HG03442 (cell line): ENCODE measurements around the gene OTUB1.

Experiments
- ATAC-seq: cut with Tn5 transposase; IDR thresholded peaks from one replicate; pipeline ENCODE4 v1.9.1; 2021; ENCODE audit warnings: mild to moderate bottlenecking, moderate library complexity; ENCODE audit not compliant: unreplicated experiment

The OTUB1 gene

DNA sequence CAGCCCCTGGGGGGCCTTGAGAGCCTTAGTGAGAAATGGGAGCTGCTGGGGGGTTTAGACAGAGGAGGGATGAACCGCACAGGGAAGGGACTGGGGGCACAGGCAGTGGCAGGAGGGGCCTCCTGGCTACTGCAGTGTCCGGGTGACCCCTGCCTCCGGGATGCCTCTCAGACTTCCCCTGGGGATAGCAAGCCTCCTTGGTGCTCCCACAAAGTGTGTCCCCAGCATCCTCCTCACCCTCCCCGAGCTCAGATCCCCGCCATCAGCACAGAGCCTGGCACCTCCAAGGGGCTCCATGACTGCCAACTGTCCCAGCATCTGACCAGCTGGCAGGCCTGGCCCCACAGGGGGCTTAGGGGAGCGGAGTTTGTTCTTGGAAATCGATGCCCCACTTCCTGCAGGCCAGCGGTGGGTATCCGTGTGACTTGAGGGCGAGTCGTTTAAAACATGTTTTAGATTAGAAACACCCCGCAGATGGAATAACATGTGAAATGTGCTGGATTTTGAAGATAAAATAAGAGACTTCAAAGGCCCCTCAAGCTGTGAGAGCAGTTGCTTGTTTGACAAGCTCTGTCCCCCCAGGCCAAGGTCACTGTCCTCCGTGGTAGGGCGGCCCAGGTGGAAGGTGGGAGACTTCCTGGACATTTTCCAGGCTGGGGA is 36.0 kb downstream of the OTUB1 start:
- ATAC-seq = no peak

DNA sequence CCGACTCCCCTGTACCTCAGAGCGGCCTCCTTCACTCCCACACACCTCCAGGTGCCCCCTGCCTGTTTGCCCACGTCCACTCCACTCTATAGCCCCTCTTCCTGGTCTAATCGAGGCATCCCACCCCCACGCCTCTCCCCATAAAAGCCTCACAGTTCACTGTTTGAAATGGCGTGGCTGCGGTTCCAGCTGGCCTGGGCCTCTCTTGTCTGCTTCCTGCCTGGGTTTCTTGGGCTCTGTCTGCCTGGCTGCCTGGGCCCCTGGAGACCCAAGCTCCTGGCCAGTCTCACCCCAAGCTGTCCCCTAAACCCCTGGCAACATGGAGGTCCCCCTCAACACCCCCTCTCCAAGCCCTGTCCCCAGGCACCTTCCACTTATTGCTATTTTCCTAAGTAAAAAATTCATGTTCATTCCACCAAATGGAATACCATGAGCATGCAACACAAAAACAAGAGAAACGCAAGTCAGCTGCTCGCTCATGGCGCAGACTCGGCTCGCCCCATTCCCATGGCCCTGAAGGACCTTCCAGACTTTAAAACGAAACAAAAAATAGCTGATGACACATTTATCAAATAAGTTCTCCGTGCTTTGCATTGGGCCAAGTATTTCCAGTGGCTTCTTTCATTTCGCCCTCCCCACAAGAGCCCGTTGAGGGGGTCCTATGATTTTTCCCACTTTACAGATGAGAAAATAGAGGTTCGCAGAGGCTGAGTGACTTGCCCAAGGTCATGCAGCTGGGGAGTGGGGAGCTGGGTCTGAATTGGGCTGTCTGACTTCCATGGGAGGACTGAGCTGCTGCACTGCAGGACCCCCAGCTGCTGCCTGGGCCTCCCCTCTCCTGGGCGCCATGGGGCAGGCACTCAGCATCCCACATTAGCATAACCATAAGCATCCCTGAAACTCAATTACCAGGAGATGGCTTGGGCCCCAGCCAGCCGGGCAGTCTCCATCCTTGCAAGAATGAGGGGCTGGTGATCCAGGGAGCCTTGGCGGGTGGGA is 37.8 kb downstream of the OTUB1 start:
- ATAC-seq = no peak

GRCh38 chr11:64025205-64025604 is 39.0 kb downstream of the OTUB1 start:
- no peak for ATAC-seq

GRCh38 chr11:64026575-64027205 is 40.5 kb downstream of the OTUB1 start:
- no peak for ATAC-seq

DNA sequence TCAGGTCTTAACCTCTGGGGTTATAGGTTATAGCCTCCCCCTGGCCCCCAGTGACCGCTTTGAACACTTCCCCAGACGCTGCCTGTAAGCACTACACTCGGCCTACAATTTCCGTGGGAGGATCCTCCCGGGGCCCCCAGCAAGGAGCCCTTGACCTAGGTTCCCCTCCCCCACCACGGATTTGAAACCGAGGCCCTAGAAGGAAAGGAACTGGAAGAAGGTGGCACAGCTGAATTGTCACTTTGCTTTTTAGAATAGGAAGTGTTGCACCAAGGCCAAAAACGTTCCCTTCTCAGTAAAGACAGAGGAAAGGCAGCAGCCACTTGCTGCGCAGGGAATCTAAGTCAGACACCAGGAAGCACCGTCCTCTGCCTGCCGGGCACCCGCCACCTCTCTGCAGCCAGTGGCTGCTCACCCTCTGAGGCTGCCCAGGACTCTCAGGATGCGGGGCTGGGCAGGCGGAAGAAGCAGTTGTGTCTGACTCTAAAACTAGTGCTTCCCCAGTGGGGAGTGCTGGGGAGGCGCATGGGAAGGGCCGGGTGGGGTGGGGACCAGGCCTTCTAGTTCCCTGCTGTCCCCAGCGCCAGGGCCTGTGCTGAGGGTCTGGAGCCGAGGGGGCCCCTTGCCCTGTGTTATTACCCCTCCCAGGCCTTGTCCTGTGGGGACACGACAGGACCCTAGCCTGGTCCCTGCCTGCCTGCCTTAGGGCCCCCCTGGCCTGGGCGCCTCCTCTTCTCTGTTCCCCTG is 41.6 kb downstream of the OTUB1 start:
- no peak for ATAC-seq

DNA sequence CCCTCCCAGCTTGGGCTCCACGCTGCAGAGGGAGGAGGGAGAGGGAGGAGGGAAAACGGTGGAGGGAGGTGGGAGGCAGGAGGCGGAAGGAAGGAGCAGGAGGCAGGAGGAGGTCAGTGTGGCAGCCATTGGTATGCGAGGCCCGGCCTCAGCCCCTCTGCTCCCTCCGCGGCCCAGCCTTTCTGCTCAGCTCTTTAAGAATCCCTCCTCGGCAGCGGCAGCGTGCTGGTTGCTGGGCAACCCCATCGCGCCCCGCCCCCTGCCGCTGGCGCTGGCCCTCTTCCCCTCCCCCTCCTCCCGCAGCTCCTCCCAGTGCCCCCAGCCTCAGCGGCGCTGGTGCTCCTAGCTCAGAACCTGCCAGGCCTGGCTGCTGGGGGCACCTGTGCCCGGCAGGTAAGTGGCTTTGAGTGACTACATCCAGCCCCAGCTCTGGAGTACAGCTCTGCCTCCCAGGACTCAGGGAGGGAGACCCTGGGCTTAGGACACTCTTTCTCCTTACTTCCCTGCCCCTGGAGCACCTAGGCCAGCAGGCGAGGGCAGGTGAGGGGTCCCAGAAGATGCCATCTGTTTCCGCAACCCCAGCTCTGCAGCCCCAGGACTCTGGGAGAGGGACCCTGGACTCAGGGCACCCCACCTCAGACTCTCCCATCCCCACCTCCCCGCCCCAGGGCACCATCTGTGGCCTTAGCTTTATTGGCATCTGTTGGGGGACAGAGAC is 42.3 kb downstream of the OTUB1 start:
- no peak for ATAC-seq

GRCh38 chr11:64029773-64030172 is 43.5 kb downstream of the OTUB1 start:
- ATAC-seq = no peak

GRCh38 chr11:64031001-64031400 is 44.8 kb downstream of the OTUB1 start:
- no peak for ATAC-seq

DNA sequence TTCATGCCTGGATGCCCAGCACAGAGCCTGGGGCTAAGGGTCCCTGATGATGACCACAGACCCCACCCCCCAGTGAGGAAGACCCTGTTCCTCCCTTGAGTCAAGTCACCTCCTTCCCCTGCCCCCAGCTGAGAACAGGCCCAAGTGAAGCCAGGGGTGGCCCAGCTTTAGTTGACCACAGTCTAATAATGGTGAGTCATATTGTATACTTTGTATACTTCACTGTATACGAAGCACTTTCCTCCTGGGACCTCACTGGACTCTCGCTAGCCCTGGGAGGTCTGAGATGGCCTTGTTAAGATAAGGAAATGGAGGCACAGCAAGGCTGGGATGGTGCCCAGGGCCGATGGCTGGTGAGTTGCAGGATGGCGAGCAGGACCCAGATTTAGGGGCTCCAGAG is 45.8 kb downstream of the OTUB1 start:
- no peak for ATAC-seq

DNA sequence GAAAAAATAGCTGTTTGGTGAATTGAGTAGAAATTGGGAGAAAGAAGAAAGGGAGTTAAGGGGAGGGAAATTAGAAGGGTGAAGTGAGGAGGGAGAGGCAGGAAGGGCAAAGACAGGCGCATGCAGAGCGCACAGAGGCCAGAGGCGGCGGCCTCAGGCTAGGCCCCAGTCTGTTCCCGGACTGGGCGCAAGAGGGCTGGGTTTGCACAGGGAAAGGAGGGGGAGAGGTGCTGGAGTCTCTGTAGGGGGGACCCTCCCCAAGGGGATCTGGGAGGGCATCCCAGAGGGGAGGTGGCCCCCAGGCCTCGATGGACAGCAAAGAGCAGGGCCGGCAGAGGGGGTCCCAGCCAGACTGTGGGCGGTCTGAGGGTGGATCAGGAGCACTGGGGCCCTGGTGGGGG is 48.2 kb downstream of the OTUB1 start:
- no peak for ATAC-seq

DNA sequence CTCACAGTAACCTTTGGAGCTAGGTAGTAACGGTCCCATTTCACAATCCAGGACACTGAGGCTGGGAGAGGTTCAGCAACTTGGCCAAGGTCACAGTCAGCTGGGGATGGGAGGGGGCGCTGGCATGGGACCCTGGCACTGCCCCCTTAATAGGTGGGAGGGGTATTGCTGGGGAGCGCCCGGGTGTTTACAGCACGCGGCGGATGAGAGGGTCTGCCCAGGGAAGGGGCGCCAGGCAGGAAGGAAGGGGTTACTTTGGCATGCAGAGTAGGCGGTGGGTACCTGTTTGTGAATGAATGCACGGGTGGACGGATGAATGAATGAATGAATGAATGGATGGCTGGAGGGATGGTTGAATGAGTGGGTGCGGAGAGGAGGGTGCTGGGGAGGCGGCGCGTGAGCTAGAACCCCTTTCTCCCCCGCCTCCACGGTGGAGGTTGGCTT is 48.9 kb downstream of the OTUB1 start:
- no peak for ATAC-seq

GRCh38 chr11:64035576-64035975 is 49.3 kb downstream of the OTUB1 start, which contains the start of gene FLRT1:
TSS of gene FLRT1 (plus strand) at chr11:64035931. CDS start at chr11:64116268, 80,337 bp downstream.
- no peak for ATAC-seq

GRCh38 chr11:64036087-64037026 is 50.1 kb downstream of the OTUB1 start:
- no peak for ATAC-seq

- no peak for ATAC-seq
Observed at GRCh38 chr11:64037027-64037634, 50.9 kb downstream of the OTUB1 start.

- ATAC-seq = no peak
Observed at GRCh38 chr11:64038500-64038899, 52.3 kb downstream of the OTUB1 start.

DNA sequence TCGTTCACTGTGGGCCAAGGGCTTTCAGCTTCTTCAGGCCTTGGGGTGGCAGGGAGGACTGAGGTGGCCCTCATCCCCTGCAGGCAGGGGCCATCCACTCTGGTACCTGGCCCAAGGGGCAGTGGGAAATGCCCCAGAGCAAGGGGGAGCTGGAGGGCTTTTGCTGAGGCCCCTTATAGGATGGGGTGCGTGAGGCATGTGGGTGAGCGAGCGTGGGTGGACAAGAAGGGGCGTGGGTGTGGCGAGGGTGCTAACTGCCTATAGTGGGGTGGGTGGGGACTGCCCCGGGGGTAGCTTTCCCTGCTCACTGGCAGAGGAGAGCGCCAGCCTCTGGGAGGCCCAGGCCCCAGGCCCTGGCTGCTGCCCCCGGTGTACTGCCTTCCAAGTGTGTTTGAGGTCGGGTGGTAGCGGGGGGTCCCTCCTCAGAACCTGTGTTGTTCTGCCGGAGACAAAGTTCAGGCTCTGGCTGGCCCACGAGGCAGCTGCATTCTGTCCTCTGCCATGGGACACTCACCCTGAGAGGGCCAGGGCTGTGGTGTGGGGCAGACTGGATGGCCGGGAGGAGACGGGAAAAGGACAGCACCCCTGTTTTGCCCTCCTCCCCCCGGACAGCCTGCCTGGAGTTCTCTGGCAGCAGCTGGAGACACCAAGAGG is 52.9 kb downstream of the OTUB1 start:
- ATAC-seq = no peak

DNA sequence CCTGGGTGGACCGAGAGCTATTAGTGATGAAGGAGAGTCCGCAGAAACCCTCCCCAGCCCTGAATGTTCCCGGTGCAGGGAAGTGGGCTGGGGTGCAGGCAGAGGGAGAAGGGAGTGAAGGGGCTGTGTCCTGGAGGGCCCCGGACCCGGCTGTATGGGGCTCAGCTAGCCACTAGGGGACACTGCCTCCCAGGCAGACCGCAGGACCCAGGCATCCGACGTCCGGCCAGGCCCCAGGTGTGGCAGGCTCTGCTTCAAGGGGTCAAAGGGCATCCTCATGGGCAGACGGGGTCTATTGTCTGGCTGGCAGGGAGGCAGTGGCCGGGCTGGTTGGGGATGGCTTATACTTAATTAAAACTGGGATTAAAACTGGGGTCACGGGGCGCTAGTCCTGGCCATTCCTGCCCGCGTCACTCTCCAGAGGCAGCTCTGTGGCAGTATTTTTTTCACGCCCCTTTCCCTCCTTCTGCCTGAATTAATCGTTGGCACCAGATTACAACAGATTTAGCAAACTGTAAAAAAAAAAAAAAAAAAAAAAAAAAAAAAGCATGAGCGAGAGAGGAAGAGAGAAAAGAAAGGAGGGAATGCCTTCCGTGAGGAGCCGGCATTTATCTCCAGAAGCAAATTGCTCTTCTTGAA is 54.6 kb downstream of the OTUB1 start:
- ATAC-seq = no peak

DNA sequence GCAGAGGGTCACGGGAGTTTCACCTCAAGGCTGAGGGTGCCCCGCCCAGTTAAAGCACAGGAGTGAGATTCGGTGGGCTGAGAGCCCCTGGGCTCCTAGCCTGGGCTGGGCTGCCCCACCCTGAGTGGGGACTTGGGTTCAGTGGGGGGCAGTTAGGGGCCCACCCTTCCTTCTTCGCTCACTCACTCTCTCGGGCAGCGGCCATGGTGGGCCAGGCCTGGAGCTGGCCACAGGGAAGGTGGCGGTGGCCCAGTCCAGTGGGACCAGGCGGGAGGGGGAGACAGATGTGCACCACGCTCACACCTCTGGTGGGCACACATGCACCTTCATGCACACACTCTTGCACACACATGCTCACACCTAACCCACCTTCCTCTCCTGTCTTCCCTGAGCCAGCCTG is 55.6 kb downstream of the OTUB1 start:
- ATAC-seq = no peak
